K562 (cell line): Measurements from ENCODE around the gene PLAC9.

Experiments
- AFF4 ChIP-seq: sonication (generic); formaldehyde crosslinking; IDR thresholded peaks from 2 replicates; pipeline ENCODE4 v1.8.0; 2023; ENCODE audit warnings: mild to moderate bottlenecking, missing genetic modification reagents
- GABPA ChIP-seq: fragments of 200-800 bp; sonication (Bioruptor generic); conservative IDR thresholded peaks from 2 replicates; pipeline ENCODE4 v1.6.1; 2016; ENCODE audit warnings: low read depth, missing genetic modification characterization, missing compliant biosample characterization
- MAFK ChIP-seq: IDR thresholded peaks from 2 replicates; pipeline ENCODE4 v1.6.1; 2011; ENCODE audit warnings: low read length, improper control_type of control experiment
- MTA3 ChIP-seq: fragments of 450-650 bp; formaldehyde crosslinking; IDR thresholded peaks from 2 replicates; pipeline ENCODE4 v1.6.1; 2017; ENCODE audit warnings: mild to moderate bottlenecking, borderline replicate concordance
- POLR2AphosphoS5 ChIP-seq: IDR thresholded peaks from 2 replicates; pipeline ENCODE4 v1.6.1; 2011; ENCODE audit warnings: mild to moderate bottlenecking, low read depth, low read length, moderate library complexity; ENCODE audit not compliant: control insufficient read depth, insufficient read depth
- RAD21 ChIP-seq, 2 experiments: fragments of 250-450 bp in 1 of 2; fragments of 450-650 bp in 1 of 2; sonication (Bioruptor Pico) in 1 of 2; formaldehyde crosslinking in 1 of 2; IDR thresholded peaks in 1 of 2; conservative IDR thresholded peaks in 1 of 2; 2 replicates each; pipeline versions ENCODE4 v1.4.0 to v1.8.0; 2020 to 2022; ENCODE audit warnings: mild to moderate bottlenecking in 2 of 2, moderate library complexity in 1 of 2
- SRF ChIP-seq, 2 experiments: fragments of 250-450, 450-650 bp in 1 of 2; sonication (Bioruptor Pico) in 1 of 2; sonication (generic) in 1 of 2; formaldehyde crosslinking; IDR thresholded peaks; 2 replicates each; pipeline versions ENCODE4 v1.5.0 to v1.5.1; 2020 to 2022; ENCODE audit warnings: mild to moderate bottlenecking in 1 of 2, missing genetic modification reagents in 1 of 2
- TCF7 ChIP-seq: sonication (generic); IDR thresholded peaks from 2 replicates; pipeline ENCODE4 v1.6.1; 2016; ENCODE audit warnings: antibody characterized with exemption, borderline replicate concordance
- YY1 ChIP-seq, 3 experiments: IDR thresholded peaks; 2 replicates each; pipeline ENCODE4 v1.6.1; 2011; ENCODE audit warnings: low read length in 2 of 3, mild to moderate bottlenecking in 2 of 3, moderate library complexity in 2 of 3, borderline replicate concordance in 1 of 3, control low read depth in 1 of 3, low read depth in 1 of 3; ENCODE audit not compliant: insufficient read depth in 3 of 3, insufficient replicate concordance in 2 of 3, control insufficient read depth in 1 of 3, insufficient read length in 1 of 3; ENCODE audit errors: extremely low read depth in 1 of 3
- ZNF551 ChIP-seq: fragments of 250-450 bp; sonication (Bioruptor Pico); IDR thresholded peaks from 2 replicates; pipeline ENCODE4 v1.5.0; 2021; ENCODE audit warnings: mild to moderate bottlenecking, moderate library complexity

GRCh38 chr10:80160361-80161320, 28.1 kb downstream of the PLAC9 start:
- TF ChIP-seq ZNF551 (CRISPR knock-in tag), result no peak
- no peak for TF ChIP-seq TCF7
- no peak for TF ChIP-seq SRF (CRISPR knock-in tag; IDR thresholded peaks at IDR 0.05)
- TF ChIP-seq MTA3, result no peak
- TF ChIP-seq POLR2AphosphoS5, result no peak
- TF ChIP-seq YY1 (IDR thresholded peaks at IDR 0.05; ENCODE audit: borderline replicate concordance in 1 of 3, control insufficient read depth in 1 of 3, extremely low read depth in 1 of 3, insufficient read depth in 3 of 3, insufficient read length in 1 of 3, insufficient replicate concordance in 2 of 3, low read depth in 1 of 3, low read length in 2 of 3), result no peak
- no peak for TF ChIP-seq MAFK
- no peak for TF ChIP-seq AFF4
- no peak for TF ChIP-seq GABPA
- no peak for TF ChIP-seq RAD21 (CRISPR knock-in tag; conservative IDR thresholded peaks at IDR 0.05 in 1 of 2, IDR thresholded peaks at IDR 0.05 in 1 of 2)
